Stimulated activated CD8-positive, alpha-beta memory T cell treated with anti-CD3 and anti-CD28 coated beads, Interleukin-2, amount 100 ng/mL, for 1 hour (primary cell): ENCODE data around the gene ADD3.

Source experiments
- DNase-seq, 2 donors: peaks; one replicate each; pipeline ENCODE4 v3.0.0-alpha.2; 2020; ENCODE audit warnings: low read depth in 2 of 2

Gene ADD3

GRCh38 chr10:110151971-110152370, 144.2 kb downstream of the ADD3 start:
- no peak for DNase-seq

- no peak for DNase-seq
These were observed 145.6 kb downstream of the ADD3 start for GRCh38 chr10:110153396-110153795.

- no peak for DNase-seq
These were observed 148.3 kb downstream of the ADD3 start for GRCh38 chr10:110156046-110156445.

- no peak for DNase-seq
These were observed 150.5 kb downstream of the ADD3 start for GRCh38 chr10:110158051-110159005.

GRCh38 chr10:110160081-110160480, 152.3 kb downstream of the ADD3 start:
- DNase-seq, result no peak

GRCh38 chr10:110160522-110160921, 152.7 kb downstream of the ADD3 start:
- no peak for DNase-seq

GRCh38 chr10:110162741-110163145, 155.0 kb downstream of the ADD3 start:
- DNase-seq, result no peak

GRCh38 chr10:110163192-110163773, 155.5 kb downstream of the ADD3 start:
- DNase-seq, result no peak

GRCh38 chr10:110163841-110164240, 156.1 kb downstream of the ADD3 start:
- DNase-seq, result no peak

GRCh38 chr10:110165239-110165638, 157.5 kb downstream of the ADD3 start:
- DNase-seq, result no peak

GRCh38 chr10:110167149-110167548, 159.4 kb downstream of the ADD3 start:
- DNase-seq, result no peak

- DNase-seq, result no peak
These were observed 161.1 kb downstream of the ADD3 start for GRCh38 chr10:110168601-110169481.

- DNase-seq, result no peak
These were observed 161.8 kb downstream of the ADD3 start for GRCh38 chr10:110169586-110169985.

- no peak for DNase-seq
These were observed 162.6 kb downstream of the ADD3 start for GRCh38 chr10:110170142-110170971.

- DNase-seq, result no peak
These were observed 163.2 kb downstream of the ADD3 start for GRCh38 chr10:110171032-110171431.

GRCh38 chr10:110172155-110172554, 164.4 kb downstream of the ADD3 start:
- DNase-seq, result no peak

- DNase-seq, result no peak
These were observed 166.4 kb downstream of the ADD3 start for GRCh38 chr10:110174201-110174600.

- DNase-seq, result no peak
These were observed 167.0 kb downstream of the ADD3 start for GRCh38 chr10:110174816-110175215.

GRCh38 chr10:110175406-110175805, 167.6 kb downstream of the ADD3 start:
- no peak for DNase-seq

GRCh38 chr10:110176141-110177030, 168.6 kb downstream of the ADD3 start:
- DNase-seq, result no peak
